HEK293 (cell line): Measurements from ENCODE around the gene LATS1.
"Not testable (repeated sequence)": the region's sequence is repeated elsewhere in the genome, so short reads cannot be mapped to it uniquely, and the experiment has no call there.

Experiments used
- CTCF ChIA-PET: fragments of 350-600 bp; formaldehyde crosslinking; extraction: SDS; loops from one replicate; lab custom pipeline; 2021; ENCODE audit warnings: antibody characterized with exemption; lab: Yijun Ruan, JAX
- POLR2A ChIA-PET: fragments of 300-600 bp; formaldehyde crosslinking; extraction: SDS; loops from one replicate; lab custom pipeline; 2020; ENCODE audit warnings: antibody characterized with exemption, inconsistent platforms; lab: Yijun Ruan, JAX
- H3K27ac ChIP-seq: fragments of 200-500 bp; sonication (Bioruptor generic); 2 replicates; pipeline ENCODE4 v1.5.1; 2014; ENCODE audit warnings: low read depth, low read length, control low read depth, inconsistent platforms; ENCODE audit errors: extremely low read depth
- H3K36me3 ChIP-seq, 2 experiments: fragments of 200-500 bp in 1 of 2; sonication (Bioruptor generic) in 1 of 2; 1 replicate in 1 of 2; 2 replicates in 1 of 2; pipeline ENCODE4 v1.5.1; 2014 to 2017; ENCODE audit warnings: inconsistent platforms in 2 of 2, low read length in 2 of 2; ENCODE audit not compliant: control insufficient read depth in 2 of 2, insufficient read depth in 1 of 2
- H3K4me1 ChIP-seq: fragments of 200-500 bp; sonication (Bioruptor generic); 2 replicates; pipeline ENCODE4 v1.5.1; 2014; ENCODE audit warnings: mild to moderate bottlenecking, low read length, inconsistent platforms; ENCODE audit not compliant: control insufficient read depth, insufficient read depth
- H3K4me3 ChIP-seq: 2 replicates; pipeline ENCODE4 v1.5.1; 2011; ENCODE audit warnings: low read depth, mild to moderate bottlenecking, control low read depth, low read length, moderate library complexity
- H3K9me3 ChIP-seq: fragments of 200-500 bp; sonication (Bioruptor generic); 2 replicates; pipeline ENCODE4 v1.5.1; 2014; ENCODE audit warnings: low read depth, low read length, inconsistent platforms; ENCODE audit not compliant: control insufficient read depth, insufficient read depth
- EGR2 ChIP-seq: fragments of 450-650 bp; formaldehyde crosslinking; IDR thresholded peaks from 2 replicates; pipeline ENCODE4 v1.5.1; 2016; ENCODE audit warnings: low read depth, missing biosample characterization, missing genetic modification characterization
- GLIS2 ChIP-seq: fragments of 450-650 bp; formaldehyde crosslinking; IDR thresholded peaks from 2 replicates; pipeline ENCODE4 v1.5.1; 2016; ENCODE audit warnings: missing biosample characterization, missing genetic modification characterization
- KLF16 ChIP-seq: fragments of 450-650 bp; formaldehyde crosslinking; IDR thresholded peaks from 2 replicates; pipeline ENCODE4 v1.5.1; 2017; ENCODE audit warnings: missing biosample characterization, missing genetic modification characterization
- KLF7 ChIP-seq: fragments of 450-650 bp; formaldehyde crosslinking; IDR thresholded peaks from 2 replicates; pipeline ENCODE4 v1.5.1; 2016; ENCODE audit warnings: missing biosample characterization, missing genetic modification characterization, borderline replicate concordance
- KLF8 ChIP-seq: fragments of 450-650 bp; formaldehyde crosslinking; IDR thresholded peaks from 2 replicates; pipeline ENCODE4 v1.5.1; 2016; ENCODE audit warnings: missing biosample characterization, missing genetic modification characterization
- PRDM1 ChIP-seq: fragments of 450-650 bp; formaldehyde crosslinking; IDR thresholded peaks from 2 replicates; pipeline ENCODE4; 2016; ENCODE audit warnings: missing biosample characterization, missing genetic modification characterization
- SETDB1 ChIP-seq: IDR thresholded peaks from one replicate; pipeline ENCODE4 v1.6.1; 2017; ENCODE audit warnings: mild to moderate bottlenecking, low read length, moderate library complexity, mixed read lengths; ENCODE audit not compliant: insufficient read length
- SP2 ChIP-seq: fragments of 450-650 bp; formaldehyde crosslinking; IDR thresholded peaks from 2 replicates; pipeline ENCODE4 v1.5.1; 2016; ENCODE audit warnings: missing biosample characterization, missing genetic modification characterization
- YY2 ChIP-seq: fragments of 450-650 bp; formaldehyde crosslinking; IDR thresholded peaks from 2 replicates; pipeline ENCODE4 v1.5.1; 2016; ENCODE audit warnings: missing biosample characterization, missing genetic modification characterization
- ZBTB17 ChIP-seq: fragments of 450-650 bp; formaldehyde crosslinking; IDR thresholded peaks from 2 replicates; pipeline ENCODE4 v1.5.1; 2016; ENCODE audit warnings: missing biosample characterization, missing genetic modification characterization
- ZBTB48 ChIP-seq: fragments of 450-650 bp; formaldehyde crosslinking; IDR thresholded peaks from 2 replicates; pipeline ENCODE4 v1.5.1; 2016; ENCODE audit warnings: missing biosample characterization, missing genetic modification characterization
- ZNF10 ChIP-seq: fragments of 450-650 bp; formaldehyde crosslinking; IDR thresholded peaks from 2 replicates; pipeline ENCODE4 v1.5.1; 2017; ENCODE audit warnings: missing biosample characterization, missing genetic modification characterization
- ZNF121 ChIP-seq: fragments of 450-650 bp; formaldehyde crosslinking; IDR thresholded peaks from 2 replicates; pipeline ENCODE4 v1.5.1; 2016; ENCODE audit warnings: missing biosample characterization, missing genetic modification characterization
- ZNF366 ChIP-seq: fragments of 450-650 bp; formaldehyde crosslinking; conservative IDR thresholded peaks from 2 replicates; pipeline ENCODE4 v1.5.1; 2016; ENCODE audit warnings: missing biosample characterization, missing genetic modification characterization
- ZNF423 ChIP-seq: fragments of 450-650 bp; formaldehyde crosslinking; IDR thresholded peaks from 2 replicates; pipeline ENCODE4 v1.5.1; 2016; ENCODE audit warnings: missing biosample characterization, missing genetic modification characterization
- ZNF426 ChIP-seq: fragments of 450-650 bp; formaldehyde crosslinking; IDR thresholded peaks from 2 replicates; pipeline ENCODE4 v1.5.1; 2017; ENCODE audit warnings: missing biosample characterization, missing genetic modification characterization, mild to moderate bottlenecking, inconsistent platforms, moderate library complexity
- ZNF76 ChIP-seq: fragments of 450-650 bp; formaldehyde crosslinking; IDR thresholded peaks from 2 replicates; pipeline ENCODE4; 2016; ENCODE audit warnings: low read depth, missing biosample characterization, missing genetic modification characterization, borderline replicate concordance
- ZNF791 ChIP-seq: fragments of 450-650 bp; formaldehyde crosslinking; IDR thresholded peaks from 2 replicates; pipeline ENCODE4 v1.5.1; 2016; ENCODE audit warnings: missing biosample characterization, missing genetic modification characterization
- ZSCAN30 ChIP-seq: fragments of 450-650 bp; IDR thresholded peaks from 2 replicates; pipeline ENCODE4 v1.5.1; 2018; ENCODE audit warnings: missing biosample characterization, mild to moderate bottlenecking, missing genetic modification characterization, moderate library complexity
- ZXDB ChIP-seq: fragments of 450-650 bp; formaldehyde crosslinking; IDR thresholded peaks from 2 replicates; pipeline ENCODE4 v1.5.1; 2016; ENCODE audit warnings: missing biosample characterization, missing genetic modification characterization
- TF ChIP-seq, protein P1 (sequence below): fragments of 450-650 bp; formaldehyde crosslinking; conservative IDR thresholded peaks from 2 replicates; pipeline ENCODE4 v1.5.1; 2016; ENCODE audit warnings: low read depth, missing biosample characterization, missing genetic modification characterization
- TF ChIP-seq, protein P2 (sequence below): fragments of 450-650 bp; formaldehyde crosslinking; IDR thresholded peaks from 2 replicates; pipeline ENCODE4 v1.5.1; 2016; ENCODE audit warnings: missing biosample characterization, missing genetic modification characterization
- TF ChIP-seq, protein P3 (sequence below): fragments of 450-650 bp; formaldehyde crosslinking; IDR thresholded peaks from 2 replicates; pipeline ENCODE4 v1.5.1; 2016; ENCODE audit warnings: missing biosample characterization, missing genetic modification characterization
- TF ChIP-seq, protein P4 (sequence below): fragments of 450-650 bp; formaldehyde crosslinking; IDR thresholded peaks from 2 replicates; pipeline ENCODE4 v1.5.1; 2017; ENCODE audit warnings: missing biosample characterization, missing genetic modification characterization

The LATS1 gene

DNA sequence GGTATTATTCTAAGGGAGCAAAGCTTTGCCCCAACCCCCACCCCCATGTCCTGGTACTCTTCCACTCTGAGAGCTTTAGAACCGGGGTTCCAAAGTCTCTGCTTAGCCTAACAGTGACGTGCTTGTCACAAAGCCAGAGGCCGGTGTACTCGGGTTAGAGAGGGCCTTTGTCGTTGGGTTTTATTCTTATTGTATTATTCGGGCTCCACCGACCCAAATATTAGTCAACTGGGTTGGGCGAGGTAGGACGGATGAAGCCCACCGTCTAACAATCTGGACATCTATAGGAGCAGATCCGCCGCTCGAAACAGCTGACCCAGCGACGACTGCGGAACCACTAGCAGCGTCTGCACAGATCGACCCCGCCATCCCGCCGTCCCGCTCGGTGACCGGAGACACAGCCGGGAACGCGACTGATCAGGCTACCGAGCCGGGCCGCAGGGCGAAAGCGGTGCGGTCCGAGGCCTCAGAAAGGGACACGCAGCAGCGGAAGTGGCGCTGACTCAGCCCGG, 31.2 kb upstream of the LATS1 start:
- H3K9me3 ChIP-seq = not testable (repeated sequence)
- peak overlapping the region; percentile 65 for H3K27ac ChIP-seq
- peaks cover 5 to 11% of the 10 kb centered on the region in 2 experiments; a peak in 2 of 3 replicates for H3K36me3 ChIP-seq
- POLR2A ChIA-PET = interaction anchor here (0.6 to 5.7 kb wide), 10 partner anchors 19 to 746 kb away, joined by 3 to 35 read pairs (median 4); partner anchors contain the start of genes LATS1 and PPIL4
- TF ChIP-seq, protein P1, sequence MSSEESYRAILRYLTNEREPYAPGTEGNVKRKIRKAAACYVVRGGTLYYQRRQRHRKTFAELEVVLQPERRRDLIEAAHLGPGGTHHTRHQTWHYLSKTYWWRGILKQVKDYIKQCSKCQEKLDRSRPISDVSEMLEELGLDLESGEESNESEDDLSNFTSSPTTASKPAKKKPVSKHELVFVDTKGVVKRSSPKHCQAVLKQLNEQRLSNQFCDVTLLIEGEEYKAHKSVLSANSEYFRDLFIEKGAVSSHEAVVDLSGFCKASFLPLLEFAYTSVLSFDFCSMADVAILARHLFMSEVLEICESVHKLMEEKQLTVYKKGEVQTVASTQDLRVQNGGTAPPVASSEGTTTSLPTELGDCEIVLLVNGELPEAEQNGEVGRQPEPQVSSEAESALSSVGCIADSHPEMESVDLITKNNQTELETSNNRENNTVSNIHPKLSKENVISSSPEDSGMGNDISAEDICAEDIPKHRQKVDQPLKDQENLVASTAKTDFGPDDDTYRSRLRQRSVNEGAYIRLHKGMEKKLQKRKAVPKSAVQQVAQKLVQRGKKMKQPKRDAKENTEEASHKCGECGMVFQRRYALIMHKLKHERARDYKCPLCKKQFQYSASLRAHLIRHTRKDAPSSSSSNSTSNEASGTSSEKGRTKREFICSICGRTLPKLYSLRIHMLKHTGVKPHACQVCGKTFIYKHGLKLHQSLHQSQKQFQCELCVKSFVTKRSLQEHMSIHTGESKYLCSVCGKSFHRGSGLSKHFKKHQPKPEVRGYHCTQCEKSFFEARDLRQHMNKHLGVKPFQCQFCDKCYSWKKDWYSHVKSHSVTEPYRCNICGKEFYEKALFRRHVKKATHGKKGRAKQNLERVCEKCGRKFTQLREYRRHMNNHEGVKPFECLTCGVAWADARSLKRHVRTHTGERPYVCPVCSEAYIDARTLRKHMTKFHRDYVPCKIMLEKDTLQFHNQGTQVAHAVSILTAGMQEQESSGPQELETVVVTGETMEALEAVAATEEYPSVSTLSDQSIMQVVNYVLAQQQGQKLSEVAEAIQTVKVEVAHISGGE = peak; percentile 36
- peak; percentile 79; the same call in 1 of the 2 replicates for TF ChIP-seq KLF8 (tag by site-specific recombination)
- peak; percentile 91; the same call in 1 of the 2 replicates for TF ChIP-seq KLF7 (tag by site-specific recombination)
- TF ChIP-seq SP2 (tag by site-specific recombination) = peak; percentile 73; the same call in 1 of the 2 replicates
- peak; percentile 48; the same call in 1 of the 2 replicates for TF ChIP-seq PRDM1 (tag by site-specific recombination)
- peak; percentile 88 for TF ChIP-seq GLIS2
- TF ChIP-seq, all 188 proteins: peak for 6; not testable (repeated sequence) for 182
- CTCF ChIA-PET, H3K4me1 ChIP-seq: not testable (repeated sequence)
- peak overlapping the region; percentile 97 for H3K4me3 ChIP-seq

DNA sequence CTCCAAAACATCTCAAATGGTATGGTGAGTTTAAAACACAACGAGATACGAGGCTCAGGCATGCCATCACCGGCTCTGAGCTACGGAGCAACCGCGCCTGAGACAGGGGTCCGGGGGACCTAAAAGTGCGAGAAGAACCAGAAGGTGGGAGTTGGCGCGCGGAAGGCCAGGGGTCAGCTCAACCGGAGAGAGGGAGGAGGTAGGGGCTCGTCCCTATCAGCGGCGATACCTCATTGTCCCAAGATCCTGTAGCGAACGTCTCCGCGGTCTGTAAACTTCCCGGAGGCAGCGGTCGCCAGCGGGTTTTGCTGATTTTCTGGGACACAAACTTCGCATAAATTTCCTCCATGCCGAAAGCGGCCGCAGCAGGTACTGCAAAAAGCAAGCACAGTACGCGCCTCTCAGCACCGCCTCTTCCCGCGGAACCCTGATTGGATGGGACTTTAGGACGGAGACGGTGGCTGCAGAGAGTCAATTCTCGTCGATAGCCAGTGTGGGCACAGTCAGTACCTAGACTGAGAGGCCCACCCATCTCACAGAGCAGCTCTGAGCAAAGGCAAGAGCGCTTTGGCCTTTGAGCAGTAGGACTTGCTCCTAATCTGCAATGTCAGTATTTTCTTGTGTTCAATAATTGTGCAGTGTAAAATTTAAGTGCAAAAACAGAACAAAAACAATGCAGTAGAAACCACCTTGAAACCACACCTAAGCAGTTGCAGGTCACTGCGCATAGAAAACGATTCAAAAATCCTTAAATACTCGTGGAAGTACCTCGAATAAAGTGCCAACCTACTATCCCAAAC, 28.4 kb upstream of the LATS1 start, which contains the start of gene NUP43:
Gene NUP43, minus strand, starts transcription at position 383 of the 800 bp plus-strand sequence. Its CDS starts 34 bp downstream, at position 349.
- peaks cover 28 to 30% of the 10 kb centered on the region in 2 experiments for H3K36me3 ChIP-seq
- H3K4me3 ChIP-seq = peak within 1 kb of the TSS; percentile 78
- H3K9me3 ChIP-seq = no peaks in the 10 kb centered on the region
- H3K4me1 ChIP-seq = no peaks in the 10 kb centered on the region
- CTCF ChIA-PET = interaction anchor here (0.6 to 2.0 kb wide), 10 partner anchors 10 to 284 kb away, joined by 3 to 12 read pairs (median 4); partner anchors contain the start of genes LATS1 and PPIL4
- POLR2A ChIA-PET = interaction anchor here (0.6 to 5.7 kb wide), 4 partner anchors 11 to 101 kb away, joined by 4 to 35 read pairs (median 5); partner anchors contain the start of gene LATS1
- H3K27ac ChIP-seq = peak within 1 kb of the TSS; percentile 86
- TF ChIP-seq YY2 (tag by site-specific recombination) (peak; percentile 58; the same call in 1 of the 2 replicates), ZNF10 (peak; percentile 98), EGR2 (tag by site-specific recombination) (0 out of 2 replicates have a peak, but pooled peaks have one; percentile 44), ZXDB (tag by site-specific recombination) (peak; percentile 61; the same call in 1 of the 2 replicates), ZNF76 (peak; percentile 38; the same call in 1 of the 2 replicates), ZBTB17 (peak; percentile 88), KLF16 (peak; percentile 77; the same call in 1 of the 2 replicates), ZNF791 (tag by site-specific recombination) (no peak), ZBTB48 (tag by site-specific recombination) (peak; percentile 64; the same call in 1 of the 2 replicates), ZNF366 (tag by site-specific recombination) (peak; percentile 61), SETDB1 (peak; percentile 51), ZNF426 (tag by site-specific recombination) (no peak), ZSCAN30 (tag by site-specific recombination) (peak; percentile 51; the same call in 1 of the 2 replicates), ZNF423 (tag by site-specific recombination) (no peak), ZNF121 (tag by site-specific recombination) (no peak)
- TF ChIP-seq, protein P2, sequence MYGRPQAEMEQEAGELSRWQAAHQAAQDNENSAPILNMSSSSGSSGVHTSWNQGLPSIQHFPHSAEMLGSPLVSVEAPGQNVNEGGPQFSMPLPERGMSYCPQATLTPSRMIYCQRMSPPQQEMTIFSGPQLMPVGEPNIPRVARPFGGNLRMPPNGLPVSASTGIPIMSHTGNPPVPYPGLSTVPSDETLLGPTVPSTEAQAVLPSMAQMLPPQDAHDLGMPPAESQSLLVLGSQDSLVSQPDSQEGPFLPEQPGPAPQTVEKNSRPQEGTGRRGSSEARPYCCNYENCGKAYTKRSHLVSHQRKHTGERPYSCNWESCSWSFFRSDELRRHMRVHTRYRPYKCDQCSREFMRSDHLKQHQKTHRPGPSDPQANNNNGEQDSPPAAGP = peak; percentile 45; the same call in 1 of the 2 replicates
- TF ChIP-seq, protein P3, sequence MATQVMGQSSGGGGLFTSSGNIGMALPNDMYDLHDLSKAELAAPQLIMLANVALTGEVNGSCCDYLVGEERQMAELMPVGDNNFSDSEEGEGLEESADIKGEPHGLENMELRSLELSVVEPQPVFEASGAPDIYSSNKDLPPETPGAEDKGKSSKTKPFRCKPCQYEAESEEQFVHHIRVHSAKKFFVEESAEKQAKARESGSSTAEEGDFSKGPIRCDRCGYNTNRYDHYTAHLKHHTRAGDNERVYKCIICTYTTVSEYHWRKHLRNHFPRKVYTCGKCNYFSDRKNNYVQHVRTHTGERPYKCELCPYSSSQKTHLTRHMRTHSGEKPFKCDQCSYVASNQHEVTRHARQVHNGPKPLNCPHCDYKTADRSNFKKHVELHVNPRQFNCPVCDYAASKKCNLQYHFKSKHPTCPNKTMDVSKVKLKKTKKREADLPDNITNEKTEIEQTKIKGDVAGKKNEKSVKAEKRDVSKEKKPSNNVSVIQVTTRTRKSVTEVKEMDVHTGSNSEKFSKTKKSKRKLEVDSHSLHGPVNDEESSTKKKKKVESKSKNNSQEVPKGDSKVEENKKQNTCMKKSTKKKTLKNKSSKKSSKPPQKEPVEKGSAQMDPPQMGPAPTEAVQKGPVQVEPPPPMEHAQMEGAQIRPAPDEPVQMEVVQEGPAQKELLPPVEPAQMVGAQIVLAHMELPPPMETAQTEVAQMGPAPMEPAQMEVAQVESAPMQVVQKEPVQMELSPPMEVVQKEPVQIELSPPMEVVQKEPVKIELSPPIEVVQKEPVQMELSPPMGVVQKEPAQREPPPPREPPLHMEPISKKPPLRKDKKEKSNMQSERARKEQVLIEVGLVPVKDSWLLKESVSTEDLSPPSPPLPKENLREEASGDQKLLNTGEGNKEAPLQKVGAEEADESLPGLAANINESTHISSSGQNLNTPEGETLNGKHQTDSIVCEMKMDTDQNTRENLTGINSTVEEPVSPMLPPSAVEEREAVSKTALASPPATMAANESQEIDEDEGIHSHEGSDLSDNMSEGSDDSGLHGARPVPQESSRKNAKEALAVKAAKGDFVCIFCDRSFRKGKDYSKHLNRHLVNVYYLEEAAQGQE (tag by site-specific recombination) = 0 out of 2 replicates have a peak, but pooled peaks have one; percentile 39
- TF ChIP-seq, protein P4, sequence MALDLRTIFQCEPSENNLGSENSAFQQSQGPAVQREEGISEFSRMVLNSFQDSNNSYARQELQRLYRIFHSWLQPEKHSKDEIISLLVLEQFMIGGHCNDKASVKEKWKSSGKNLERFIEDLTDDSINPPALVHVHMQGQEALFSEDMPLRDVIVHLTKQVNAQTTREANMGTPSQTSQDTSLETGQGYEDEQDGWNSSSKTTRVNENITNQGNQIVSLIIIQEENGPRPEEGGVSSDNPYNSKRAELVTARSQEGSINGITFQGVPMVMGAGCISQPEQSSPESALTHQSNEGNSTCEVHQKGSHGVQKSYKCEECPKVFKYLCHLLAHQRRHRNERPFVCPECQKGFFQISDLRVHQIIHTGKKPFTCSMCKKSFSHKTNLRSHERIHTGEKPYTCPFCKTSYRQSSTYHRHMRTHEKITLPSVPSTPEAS (tag by site-specific recombination) = no peak
